ENCODE measurements around the gene MECR.
"Not testable (repeated sequence)": the region's sequence is repeated elsewhere in the genome, so short reads cannot be mapped to it uniquely, and the experiment has no call there.

The MECR gene

DNA sequence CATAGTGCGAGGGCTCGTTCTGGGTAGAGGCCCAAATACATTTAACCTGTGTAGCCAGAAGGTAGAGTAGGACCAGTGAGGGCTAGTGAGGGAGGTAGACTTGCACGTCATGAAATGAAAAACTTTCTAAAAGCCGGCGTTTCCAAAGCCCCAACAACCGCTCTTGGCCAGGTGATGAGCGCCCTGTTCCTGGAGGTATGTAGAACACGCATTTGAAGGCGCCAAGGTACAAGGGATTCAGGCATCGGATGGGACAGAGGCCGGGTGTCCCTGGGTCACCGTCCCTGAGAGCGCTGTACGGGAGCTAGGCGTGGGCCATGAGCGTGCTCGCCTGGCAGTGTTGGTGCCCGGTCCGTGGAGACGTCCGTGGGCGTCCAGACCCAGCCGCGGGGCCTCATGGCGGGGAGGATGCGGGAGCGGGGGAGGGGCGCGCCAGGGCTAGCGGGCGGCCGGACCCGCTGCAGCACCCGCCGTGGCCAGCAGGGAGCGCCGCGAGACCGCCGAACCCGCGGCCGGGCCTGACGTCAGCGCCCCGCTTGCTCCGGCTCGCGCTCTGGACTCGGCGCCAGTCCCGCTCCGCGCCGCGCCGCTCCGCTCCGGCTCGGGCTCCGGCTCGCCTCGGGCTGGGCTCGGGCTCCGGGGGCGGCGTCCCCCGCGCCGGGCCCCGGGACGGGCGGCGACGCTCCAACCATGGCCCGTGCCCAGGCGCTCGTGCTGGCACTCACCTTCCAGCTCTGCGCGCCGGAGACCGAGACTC is 5.4 kb upstream of the MECR start, which contains the start of gene PTPRU:
PTPRU (plus strand) TSS at position 568 of the 757 bp plus-strand sequence; CDS start at position 691, 123 bp downstream.
- peak; percentile 33 for DNase-seq (ENCODE audit: low read depth)

DNA sequence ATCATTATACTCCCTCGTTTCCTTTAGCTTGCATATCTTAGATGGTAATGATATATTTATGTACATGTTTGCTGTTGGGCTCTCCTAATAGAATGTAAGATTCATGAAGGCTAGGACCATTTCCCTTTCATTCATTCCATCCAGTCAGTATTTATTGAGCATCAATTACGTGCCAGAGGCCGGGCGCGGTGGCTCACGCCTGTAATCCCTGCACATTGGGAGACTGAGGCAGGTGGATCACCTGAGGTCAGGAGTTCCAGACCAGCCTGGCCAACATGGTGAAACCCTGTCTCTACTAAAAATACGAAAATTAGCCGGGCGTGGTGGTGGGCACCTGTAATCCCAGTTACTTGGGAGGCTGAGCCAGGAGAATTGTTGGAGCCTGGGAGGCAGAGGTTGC is 4.1 kb upstream of the MECR start:
- not testable (repeated sequence) for DNase-seq (ENCODE audit: low read depth)

DNA sequence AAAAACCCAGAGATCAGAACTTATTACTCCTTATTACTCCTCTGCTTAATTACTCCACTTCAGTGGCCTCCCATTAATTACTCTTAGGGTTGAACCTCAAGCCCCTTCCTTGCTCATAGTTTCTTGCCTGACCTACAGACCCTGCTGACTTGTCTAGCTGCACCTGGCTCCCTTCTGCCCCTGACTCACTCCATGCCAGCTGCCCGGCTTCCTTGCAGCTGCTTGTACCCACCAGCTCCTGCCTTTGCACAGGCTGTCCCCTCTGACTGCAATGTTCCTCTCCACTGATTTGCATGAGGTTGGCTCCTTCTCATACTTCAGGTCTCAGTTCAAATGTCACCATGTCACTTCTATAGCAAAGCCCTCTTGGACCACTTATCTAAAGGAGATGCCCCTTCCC is 3.7 kb upstream of the MECR start:
- no peak for DNase-seq (ENCODE audit: low read depth)

DNA sequence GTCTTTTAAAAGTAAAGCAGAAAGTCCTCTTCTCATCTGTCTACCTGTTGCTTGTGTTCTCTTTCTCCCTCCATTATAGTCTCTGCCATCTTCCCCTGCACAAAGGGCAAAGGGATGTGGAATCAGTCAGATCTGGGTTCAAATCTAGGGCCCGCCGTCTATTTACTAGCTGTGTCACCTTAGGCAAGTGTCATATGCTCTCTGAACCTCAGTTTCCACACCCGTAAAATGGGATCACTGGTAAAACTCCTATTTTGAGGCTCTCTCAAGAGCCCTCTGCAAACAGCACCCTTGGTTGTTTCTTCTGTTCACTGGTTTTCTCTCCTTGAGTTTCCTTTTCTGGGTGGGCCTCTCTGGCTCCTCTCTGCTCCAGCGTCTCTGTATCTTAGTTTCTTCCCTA is 3.0 kb upstream of the MECR start:
- no peak for DNase-seq (ENCODE audit: low read depth)

DNA sequence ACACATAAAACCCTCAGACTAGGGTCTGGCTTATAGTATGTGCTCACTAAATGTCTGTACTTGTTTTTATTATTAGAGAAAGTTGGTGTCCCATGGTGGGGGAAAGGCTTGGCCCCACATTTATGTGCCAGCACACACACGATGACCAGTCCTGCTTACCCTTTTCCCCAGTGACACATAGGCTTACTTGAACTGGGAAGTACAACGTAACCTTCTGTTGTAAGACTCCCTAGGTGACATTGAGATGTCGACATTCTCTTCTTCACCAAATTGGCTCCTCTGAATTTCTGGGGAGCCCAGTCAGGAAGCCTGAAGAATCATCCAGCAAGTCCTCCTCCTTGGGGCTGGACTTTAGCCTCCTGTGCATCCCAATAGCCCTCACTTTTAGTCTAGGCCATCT is 1.7 kb upstream of the MECR start:
- no peak for DNase-seq (ENCODE audit: low read depth)

DNA sequence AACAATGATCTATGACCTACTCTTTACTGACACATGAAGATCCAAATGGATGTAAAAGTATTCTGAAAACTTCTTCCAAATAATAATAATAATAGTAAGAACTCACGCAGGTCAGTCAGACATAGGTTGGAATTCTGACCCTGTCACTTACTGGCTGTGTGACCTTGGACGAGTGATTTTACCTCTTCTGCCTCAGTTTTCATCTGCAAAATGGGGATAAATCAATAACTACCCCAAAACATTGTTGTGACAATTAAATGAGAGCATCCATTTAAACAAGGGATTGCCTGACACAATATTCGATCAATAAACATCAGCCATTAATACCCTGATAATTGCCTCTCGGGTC is 556 bp downstream of the MECR start:
- DNase-seq (ENCODE audit: low read depth), result no peak

DNA sequence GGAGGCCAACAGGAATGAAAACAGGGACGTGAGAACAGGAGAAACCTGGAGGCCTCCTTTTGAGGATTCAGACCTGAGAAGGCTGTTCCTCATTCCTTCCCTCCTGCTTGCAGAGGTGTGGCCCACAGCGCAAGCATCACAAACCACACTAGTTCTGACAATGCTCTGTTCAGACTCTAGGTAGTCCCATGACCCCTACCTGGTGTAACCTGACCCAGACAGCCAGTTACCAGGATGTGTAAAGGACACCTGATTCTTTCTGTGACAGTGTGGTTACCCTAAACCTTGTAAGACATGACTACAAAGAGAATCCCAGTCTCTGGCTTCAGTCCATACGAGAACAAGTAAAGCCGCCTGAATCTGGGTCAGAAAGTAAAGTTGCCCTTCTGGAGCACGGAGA is 3.2 kb downstream of the MECR start:
- no peak for DNase-seq (ENCODE audit: low read depth)

DNA sequence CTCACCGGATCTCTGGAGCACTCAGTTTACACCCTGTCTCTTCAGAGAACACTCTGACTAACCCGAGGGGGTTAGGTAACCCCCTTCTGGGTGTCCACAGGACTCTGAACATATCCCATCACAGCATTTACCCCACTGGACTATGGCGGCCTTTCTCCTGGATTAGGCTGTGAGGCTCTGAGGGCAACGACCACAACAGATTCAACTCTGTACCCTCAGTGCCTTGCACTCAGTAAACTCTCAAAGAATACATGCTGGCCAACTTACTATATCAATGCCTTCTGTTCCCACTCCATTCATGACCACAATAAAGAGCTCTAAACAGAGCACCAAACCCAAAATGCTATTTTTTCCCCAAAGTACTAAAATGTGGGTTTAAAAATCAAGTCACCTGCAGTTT is 5.4 kb downstream of the MECR start:
- DNase-seq (ENCODE audit: low read depth), result no peak

DNA sequence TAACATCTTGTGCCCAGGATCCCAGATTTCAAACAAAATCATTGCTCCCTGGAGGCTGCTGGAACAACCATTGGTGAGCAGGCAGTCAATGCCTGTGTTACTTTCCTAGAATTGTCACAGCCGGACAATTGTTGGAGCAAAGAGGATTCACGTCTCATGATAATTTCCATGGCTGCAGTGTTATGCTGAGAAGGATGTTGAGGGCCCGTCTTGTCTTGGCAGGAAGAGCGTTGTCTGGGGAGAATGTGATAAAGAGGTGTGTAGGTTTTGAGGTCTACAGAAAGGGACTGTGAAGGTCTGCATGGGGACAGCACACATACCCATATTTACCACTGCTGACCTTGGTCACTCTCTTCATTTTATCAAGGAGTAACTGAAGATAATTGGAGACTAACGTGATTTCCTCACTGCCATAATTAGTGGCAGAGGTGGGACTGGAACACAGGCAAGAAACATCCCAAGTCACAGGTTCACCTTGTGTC is 6.3 kb downstream of the MECR start:
- DNase-seq (ENCODE audit: low read depth), result no peak

DNA sequence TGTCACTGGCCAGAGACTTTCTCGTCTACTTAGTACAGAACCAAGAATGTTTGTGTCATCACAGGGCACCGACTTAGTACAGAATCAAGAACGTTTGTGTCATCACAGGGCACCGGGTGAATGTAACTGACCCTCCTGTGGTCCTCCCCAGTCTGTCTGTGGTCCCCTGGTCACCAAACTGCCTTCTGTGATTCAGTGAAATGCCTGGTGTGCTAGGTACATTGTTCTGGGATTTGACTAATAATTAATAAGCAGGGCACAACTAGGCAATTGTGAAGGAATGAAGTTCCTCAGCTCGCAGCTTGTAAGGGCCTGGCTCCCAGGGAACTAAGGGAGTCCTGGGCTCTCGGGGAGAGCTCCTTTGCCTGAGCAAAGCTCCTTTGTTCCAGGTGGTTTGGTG is 7.2 kb downstream of the MECR start:
- DNase-seq (ENCODE audit: low read depth), result no peak

DNA sequence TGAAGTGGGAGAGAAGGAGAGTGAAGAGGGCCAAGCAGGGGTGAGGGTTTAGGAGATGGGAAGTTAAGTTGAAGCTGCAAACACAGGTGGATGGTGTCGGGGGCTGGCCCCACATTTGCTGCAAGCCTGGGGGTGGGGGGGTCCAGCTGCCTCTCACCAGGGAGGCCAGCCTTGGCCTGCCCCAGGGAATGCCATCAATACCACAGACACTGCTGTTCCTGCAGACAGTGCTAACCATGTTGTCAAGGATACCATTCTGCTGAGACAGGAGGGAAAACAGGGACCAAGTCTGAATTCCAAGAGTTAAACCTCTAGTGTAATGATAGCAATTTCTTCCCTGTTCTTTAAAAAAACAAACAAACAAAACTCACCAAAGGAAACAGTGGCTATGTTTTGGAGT is 8.0 kb downstream of the MECR start:
- no peak for DNase-seq (ENCODE audit: low read depth)

DNA sequence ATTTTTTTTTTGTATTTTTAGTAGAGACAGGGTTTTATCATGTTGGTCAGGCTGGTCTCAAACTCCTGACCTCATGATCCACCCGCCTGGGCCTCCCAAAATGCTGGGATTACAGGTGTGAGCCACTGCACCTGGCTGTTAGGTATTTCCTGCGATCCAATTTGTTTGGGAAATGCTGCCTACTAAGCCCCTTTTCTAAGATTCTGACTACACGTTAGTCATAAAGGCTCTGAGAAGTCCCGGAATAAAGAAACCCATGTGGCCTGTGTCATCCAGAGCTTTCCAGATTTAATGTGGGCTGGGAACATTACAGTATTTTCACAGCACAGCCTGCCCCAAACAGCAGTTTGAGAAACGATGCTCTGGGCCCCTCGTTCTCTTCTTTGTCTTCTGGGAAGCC is 8.5 kb downstream of the MECR start:
- DNase-seq (ENCODE audit: low read depth), result not testable (repeated sequence)

DNA sequence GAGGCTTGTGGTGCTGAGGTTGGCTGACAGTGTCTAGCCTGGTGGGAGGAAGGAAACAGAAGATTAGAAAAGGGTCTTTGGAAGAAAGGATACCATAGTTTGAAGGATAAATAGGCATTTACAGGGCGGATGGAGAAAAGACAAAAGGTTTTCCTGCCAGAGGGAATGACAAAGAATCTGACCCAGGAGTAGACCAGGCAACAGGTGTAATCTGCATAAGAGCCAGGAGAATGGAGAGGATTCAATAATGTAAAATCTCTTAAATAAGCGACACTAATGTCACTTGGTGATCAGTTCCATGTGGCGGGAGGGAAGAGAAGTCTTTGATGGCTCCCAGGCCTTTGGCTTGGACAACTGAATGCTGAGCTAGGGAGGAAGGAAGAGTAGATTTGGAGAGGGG is 9.4 kb downstream of the MECR start:
- no peak for DNase-seq (ENCODE audit: low read depth)

DNA sequence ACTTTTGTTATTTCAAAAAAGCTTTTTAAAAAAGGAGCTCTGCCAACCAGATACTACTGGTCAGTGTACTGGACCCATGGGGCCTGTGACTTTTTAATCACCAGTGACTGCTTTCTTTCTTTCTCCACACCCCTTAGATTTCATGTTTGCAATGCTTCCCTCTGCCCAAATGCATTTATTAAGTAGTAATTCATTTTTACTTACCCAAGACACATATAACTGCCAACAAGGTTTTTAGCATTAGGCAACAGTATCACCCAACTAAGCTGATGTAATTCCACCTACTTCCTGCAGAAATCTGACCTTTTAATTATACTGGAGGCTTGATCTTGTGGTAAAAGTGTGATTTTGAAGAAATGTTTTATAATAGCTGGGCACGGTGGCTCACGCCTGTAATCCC is 12.5 kb downstream of the MECR start:
- no peak for DNase-seq (ENCODE audit: low read depth)

DNA sequence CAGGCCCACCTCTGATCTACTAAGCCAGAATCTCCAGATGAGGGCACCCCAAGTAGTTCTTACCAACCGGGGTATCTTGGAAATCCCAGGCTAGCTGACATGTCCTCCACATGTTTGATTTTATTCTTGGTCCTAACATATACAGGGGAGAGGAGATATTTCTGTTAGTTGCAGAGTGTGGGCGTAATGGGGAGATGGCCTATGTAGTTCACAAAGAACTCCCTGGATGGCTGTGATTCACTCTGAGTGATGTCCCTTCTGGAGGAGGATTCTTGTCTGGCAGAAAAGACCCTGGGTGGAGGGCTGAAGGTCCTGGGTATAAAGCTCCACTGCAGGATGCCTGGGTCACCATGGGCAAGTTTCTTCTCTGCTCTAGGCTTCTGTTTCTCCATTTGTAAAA is 13.1 kb downstream of the MECR start:
- no peak for DNase-seq (ENCODE audit: low read depth)

DNA sequence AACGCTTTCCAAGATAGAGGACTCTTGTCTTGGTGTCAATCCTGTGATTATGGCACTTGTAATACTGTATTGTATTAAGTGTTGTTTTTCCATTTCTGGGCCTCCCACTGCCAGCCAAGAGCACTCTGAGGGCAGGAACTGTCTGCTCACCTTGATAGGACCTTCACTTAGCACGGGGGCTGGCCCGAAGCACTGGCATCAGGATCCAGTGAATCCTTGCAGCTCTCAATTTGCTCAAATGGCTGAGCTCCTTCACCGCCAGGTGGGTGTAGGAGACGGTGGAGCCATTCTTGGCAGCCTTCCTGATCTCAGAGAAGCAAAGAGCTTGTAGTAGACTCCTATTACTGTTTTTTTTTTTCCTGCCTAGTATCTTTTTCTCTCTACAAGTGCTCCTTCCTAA is 17.7 kb downstream of the MECR start:
- no peak for DNase-seq (ENCODE audit: low read depth)

DNA sequence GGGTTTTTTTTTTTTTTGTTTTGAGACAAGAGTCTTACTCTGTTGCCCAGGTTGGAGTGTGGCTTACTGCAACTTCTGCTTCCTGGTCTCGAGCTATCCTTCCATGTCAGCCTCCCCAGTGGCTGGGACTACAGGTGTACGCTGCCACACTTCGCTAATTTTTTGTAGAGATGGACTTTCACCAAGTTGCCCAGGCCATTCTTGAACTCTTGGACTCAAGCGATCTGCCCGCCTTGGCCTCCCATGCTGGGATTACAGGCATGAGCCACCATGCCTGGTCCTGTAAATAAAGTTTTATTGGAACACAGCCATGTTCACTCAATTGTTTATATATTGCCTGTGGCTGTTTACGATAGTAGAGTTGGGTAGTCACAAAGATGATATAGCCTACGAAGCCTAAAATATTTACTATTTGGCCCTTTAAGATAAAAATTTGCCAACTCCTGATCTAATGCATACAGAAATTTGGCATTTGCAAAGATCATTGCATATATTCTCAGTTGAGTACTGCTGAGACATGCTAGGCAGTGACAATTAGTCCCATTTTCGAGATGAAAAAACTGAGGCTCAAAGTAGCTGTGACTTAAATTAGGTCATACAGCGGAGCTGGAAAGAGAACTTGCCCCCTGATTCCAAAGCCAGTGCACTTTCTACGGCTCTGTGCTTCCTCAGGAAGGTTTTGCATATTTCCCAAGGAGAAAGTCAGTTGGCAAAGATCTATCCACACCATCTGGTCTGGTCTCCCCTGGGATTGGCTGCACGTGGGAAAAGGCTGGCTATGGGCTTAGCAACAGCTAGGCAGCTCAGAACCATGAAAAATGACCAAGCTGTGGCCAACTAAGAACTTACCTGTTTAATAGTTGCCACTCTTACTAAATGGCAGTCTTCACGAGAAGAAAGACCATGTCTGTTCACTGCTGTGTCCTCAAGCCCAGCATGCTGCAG is 19.4 kb downstream of the MECR start:
- DNase-seq (ENCODE audit: low read depth), result peak; percentile 43

DNA sequence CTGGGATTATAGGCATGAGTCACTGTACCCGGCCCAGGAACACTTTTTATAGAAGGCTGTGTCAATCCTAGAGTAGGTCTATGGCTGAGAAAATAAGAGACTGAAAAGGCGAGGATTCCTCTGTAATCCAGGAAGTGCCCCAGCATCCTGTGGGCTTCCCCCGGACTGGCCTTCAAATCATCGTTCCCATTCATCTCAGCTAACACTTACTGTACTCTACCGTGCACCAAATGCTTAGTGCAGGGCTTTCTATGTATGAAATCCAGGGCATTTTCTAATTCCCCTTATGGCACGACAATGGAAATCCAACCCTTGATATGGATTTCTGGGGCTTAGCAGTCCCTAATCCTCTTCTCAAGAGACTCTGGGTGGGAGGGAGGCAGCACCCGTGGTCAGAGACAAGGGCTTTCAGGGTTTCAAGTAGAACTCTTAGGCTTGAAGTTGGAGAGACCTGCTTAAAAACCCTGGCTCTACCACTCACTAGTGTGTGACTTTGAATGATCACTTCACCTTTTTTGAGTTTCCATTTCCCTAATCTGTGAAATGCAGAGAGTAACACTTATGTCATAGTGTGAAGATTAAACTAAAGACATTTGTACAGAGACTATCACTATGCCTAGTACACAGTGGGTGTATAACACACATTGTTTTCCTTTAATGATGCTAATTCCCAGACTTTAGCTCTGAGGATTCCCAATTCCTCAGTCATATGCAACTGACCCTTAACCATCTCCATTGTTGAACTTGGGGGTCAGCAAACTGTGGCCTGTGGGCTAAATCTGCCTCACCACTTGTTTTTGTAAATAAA is 20.3 kb downstream of the MECR start:
- DNase-seq (ENCODE audit: low read depth), result no peak

DNA sequence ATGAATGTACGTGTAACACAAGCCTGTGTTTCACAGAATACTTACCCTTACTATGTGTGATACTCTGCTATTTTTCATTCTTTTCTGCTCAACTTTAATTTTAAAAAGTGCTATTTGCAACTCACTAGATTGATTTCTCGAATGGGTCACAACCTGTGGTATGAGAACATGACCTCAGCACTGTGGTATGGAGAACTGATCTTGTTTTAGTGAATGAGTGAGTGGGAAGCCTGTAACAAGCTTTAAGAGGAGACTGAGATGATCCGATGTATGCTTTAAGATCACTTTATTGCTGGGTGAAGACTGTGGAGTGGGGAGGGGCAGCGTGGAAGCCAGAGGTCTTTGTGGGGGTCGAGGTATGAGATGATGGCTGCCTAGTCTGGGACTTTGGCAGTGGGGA is 21.6 kb downstream of the MECR start:
- no peak for DNase-seq (ENCODE audit: low read depth)

DNA sequence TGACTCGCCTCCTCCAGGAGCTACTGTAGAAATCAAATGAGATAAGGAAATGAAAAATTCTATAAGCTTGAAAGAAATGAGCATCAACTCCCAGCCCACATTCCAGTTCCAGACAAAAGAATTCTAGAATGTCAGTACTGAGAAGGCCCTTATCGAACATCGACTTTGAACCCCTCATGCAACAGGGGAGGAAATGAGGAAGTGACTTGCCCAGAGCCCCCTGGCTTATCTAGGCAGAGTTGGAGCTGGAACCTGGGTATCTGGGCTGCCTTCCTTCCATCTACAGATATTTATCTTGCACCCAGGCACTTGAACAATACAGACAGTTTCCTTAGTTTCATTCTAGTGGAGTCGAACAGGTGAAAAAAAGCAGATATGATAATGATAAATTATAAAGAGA is 22.3 kb downstream of the MECR start:
- DNase-seq (ENCODE audit: low read depth), result no peak

DNA sequence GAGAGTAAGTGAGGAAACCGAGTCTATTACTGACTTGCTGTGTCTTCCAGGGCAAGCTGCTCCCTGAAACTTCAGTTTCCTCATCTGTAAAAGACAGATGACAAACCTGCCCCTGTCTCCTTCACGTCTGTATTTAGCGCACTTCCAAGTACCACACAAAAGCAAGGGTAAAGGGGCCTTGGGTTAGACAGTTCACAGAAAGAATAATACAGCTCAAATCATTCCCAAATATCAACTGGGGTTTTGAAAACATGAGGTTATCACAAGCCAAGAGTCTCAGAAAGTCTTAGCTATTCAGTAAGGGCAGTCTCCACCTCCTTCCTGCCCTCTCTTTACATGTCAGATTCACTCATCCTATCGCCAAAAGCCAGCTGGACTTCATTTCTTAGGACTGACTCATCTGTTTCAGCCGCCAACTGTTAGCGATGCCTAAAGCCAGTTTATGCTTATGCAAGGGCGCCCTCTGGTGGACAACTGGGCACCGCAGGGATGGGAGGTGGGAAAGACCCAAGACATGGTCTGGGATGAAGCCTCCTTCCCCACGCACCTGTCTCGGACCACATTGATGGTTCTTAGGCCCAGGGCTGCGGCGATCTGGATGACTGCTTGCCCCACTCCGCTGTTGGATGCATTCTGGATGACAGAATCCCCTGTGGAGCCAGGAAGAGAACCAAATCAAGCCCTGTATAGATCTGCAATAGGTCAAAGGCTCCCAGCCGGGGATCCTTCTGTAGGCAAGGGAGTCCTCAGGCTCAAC is 28.0 kb downstream of the MECR start:
- DNase-seq (ENCODE audit: low read depth), result peak; percentile 97

DNA sequence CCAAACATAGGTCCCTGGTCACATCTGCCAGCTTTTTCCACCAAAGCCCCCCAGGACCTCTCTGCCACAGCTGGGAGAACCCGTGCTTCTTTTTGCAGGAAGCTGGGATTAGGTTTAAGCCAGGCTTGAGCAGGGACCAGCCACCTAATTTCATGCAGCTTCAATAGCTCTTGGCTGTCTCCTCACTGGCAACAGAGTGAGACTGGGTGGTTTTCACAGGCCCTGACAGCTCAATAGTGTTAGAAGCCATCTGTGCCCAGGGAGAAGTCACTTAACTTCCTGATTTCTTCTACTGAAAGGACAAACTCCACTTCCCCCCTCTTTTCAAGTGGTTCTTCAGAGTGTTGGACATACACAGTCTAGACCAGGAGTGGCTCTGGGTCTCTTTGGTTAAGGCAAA is 28.7 kb downstream of the MECR start:
- DNase-seq (ENCODE audit: low read depth), result no peak
